HuH-7.5 (cell line): Measurements from ENCODE around the gene EOMES.
"Not testable (repeated sequence)": the region's sequence is repeated elsewhere in the genome, so short reads cannot be mapped to it uniquely, and the experiment has no call there.

ENCODE experiments used
- DNase-seq: peaks from one replicate; pipeline ENCODE4 v3.0.0; 2011; ENCODE audit warnings: low spot score

EOMES gene

GRCh38 chr3:27721717-27722564 lies at the start of gene EOMES:
EOMES (minus strand) TSS chr3:27722323; CDS start chr3:27722294, 29 bp downstream.
- DNase-seq, result peak; percentile 97

DNA sequence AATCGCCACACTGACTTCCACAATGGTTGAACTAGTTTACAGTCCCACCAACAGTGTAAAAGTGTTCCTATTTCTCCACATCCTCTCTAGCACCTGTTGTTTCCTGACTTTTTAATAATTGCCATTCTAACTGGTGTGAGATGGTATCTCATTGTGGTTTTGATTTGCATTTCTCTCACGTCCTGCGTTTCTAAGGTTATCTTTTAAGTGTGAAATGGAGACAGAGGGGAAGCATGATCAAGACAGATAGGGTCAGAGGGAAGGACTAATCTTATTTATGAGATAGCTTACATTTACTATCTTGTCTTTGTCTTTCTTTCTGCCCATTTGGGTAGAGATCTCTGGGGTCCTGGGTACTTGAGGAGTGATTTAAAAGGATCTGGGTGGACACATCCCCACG lies 48.3 kb upstream of the EOMES start:
- DNase-seq, result not testable (repeated sequence)

DNA sequence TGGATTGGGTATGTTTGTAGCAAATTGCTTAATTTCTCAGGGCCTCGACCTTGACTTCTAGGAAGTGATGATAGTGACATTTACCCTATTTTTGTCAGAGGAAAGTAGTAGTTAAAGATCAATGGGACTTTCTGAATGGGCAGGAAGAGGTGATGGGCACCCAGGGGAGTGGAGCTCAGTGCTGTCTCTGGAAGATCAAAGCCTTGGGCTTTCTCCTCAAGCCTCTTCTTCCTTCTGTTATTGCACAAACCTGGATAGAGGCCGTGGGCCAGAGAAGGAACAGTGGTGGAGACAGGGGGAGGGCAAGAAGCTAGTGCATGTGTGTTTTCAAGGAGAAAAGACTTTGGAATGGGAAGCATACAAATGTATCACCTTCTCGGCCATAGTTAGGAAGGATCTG lies 44.9 kb upstream of the EOMES start:
- no peak for DNase-seq

DNA sequence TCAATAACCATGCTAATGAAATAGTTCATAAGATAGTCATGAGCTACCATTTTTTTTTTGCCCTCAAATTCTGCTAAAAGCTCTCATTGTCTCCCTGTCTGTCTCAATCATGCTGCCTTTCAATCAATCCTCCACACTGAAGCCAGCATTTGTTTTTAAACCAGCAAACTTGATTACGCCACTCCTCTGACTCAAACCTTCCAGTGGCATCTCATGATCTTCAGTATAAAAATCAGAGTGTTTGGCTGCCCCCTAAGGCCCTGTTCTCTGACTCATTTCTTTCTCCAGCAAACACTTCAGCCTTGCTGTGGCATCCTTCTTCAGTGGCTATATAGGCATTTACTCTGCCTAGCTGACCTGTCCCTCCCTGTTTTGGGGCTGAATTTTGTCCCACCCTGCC lies 36.0 kb upstream of the EOMES start:
- no peak for DNase-seq

- DNase-seq, result no peak
Measured at GRCh38 chr3:27756877-27757276, 34.8 kb upstream of the EOMES start.

GRCh38 chr3:27752926-27753325 lies 30.8 kb upstream of the EOMES start:
- DNase-seq, result no peak

- no peak for DNase-seq
Measured at GRCh38 chr3:27749643-27750042, 27.5 kb upstream of the EOMES start.

DNA sequence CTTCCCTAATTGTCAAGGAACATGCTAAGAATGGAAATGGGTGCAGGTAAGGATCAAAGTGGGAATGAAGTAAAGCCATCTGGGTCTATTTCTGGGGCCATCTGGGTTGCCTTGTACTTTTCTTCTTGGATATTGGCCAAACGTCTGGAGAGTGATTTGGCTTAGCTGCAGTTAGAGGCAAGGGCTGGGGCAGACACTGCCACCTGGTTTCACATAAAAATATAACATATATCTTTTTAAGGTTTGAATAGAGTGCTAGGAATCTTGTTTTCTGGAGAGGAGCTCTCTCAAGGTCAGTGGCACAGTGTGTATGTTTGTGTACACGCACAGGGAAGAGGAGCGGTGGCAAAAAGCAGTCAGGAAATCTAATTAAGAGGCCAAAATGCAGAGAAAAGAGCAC lies 24.7 kb upstream of the EOMES start:
- no peak for DNase-seq

- DNase-seq, result no peak
Measured at GRCh38 chr3:27740854-27741253, 18.7 kb upstream of the EOMES start.

DNA sequence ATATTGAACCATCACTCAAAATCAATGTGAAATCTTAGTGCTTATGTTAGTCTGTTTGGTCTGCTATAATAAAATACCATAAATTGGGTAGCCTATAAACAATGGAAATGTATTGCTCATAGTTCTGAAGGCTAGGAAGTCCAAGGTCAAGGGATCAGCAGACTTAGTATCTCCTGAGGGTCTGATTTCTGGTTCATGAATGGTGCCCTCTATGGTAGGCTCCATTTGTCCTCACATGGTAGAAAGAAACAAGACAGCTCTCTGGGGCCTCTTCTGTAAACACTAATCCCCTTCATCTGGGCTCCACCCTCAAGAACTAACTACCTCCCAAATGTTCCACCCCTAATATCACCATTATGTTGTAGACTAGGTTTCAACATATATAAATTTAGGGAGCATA lies 15.0 kb upstream of the EOMES start:
- DNase-seq, result no peak

- DNase-seq, result no peak
Measured at GRCh38 chr3:27730774-27731659, 8.9 kb upstream of the EOMES start.

DNA sequence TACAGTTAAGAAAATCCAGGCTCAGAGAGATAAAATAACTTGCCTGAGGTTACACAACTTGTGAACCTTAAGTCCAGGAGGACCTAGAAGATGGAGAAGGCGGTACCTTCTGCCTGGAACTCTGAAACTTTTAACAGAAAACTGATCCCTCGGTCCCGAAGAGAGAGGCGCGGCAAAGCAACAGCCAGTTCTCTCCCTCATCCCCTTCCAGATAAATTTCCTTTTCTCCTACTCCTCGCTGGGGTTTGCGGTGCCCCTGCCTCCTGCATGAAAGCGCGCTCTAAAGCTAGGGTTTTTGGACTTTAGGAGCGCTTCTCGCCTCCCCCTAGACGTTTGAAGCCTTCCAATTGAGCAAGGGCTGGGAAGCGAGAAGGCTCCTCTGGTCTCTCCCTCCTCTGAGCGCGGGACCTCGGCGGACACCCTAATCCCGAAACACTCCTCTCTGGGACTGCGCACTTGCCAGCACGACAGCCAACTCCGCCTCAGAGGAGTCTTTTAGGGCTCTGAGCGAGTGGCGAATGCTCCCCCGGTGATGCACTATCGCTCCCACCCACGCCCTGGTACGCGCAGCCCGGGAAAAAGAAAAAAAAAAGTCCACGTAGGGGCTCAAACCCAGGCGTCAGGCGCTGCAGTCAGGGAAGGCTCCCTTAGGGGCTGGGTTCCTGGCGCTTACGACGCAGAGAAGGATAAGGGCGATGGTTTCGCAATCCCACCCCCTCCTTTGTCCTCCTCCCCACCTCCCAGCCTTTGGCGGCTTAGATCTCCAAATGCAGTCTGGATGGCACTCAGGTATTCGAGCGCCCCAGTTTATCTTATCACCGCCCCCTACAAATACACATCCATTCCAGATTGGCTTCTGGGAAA lies 7.9 kb upstream of the EOMES start:
- DNase-seq, result no peak

DNA sequence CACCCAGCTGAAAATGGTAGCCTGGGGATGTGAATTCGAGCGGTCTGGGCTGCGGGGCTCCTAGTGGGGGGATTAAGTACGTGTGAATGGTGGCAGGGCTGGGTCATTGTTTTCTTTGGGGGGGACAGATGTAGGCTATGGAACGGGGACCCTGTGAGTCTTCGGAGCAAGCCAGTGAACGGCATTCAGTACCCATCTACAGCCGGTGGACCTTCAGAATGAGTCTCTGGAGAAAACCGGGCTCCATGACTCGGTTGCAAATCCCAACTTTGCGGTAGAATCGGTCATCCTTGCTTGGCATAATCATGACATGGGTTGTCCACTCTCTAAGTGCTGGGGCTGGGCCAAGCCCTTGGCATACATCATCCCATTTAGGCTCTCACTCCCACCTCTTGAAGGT lies 7.2 kb upstream of the EOMES start:
- DNase-seq, result no peak

GRCh38 chr3:27728195-27729087 lies 6.3 kb upstream of the EOMES start:
- peak; percentile 81 for DNase-seq

GRCh38 chr3:27726240-27726639 lies 4.1 kb upstream of the EOMES start:
- no peak for DNase-seq

DNA sequence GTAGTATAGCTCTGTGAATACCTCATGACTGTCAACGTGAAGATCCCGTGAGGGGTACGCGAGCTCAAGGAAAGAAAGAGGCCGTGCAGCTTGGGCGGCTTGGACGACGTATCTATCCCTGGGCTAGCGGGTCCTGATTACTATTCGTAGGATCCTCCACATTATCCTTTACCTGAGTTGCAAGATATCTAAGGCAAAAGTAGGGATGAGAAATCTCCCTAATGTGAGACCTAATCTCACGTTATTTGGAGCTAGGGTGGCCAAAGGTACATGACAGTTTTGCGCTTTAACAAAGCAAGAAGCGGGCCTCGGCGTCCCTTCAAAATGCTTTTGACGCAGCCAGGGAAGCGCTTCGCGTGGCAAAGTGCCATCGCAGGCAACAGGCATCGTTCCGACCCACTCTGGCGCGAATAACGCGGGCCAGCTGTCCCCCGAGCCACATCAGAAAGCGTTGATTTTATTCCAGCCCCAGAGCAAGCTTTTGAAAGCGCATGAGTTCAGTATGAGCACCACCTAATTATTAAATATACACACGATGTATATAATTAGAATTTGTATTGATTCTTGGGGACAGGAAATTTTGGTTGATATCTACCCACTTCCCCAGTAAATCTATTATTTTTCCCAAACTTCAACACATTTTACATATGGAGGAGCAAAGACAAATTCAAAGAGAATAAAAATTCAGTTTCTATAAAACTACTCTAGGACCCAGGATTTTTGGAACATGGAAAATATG lies 2.5 kb upstream of the EOMES start:
- DNase-seq, result no peak

GRCh38 chr3:27723815-27724458 lies 1.8 kb upstream of the EOMES start:
- DNase-seq, result no peak

GRCh38 chr3:27723456-27723814 lies 1.3 kb upstream of the EOMES start:
- no peak for DNase-seq

DNA sequence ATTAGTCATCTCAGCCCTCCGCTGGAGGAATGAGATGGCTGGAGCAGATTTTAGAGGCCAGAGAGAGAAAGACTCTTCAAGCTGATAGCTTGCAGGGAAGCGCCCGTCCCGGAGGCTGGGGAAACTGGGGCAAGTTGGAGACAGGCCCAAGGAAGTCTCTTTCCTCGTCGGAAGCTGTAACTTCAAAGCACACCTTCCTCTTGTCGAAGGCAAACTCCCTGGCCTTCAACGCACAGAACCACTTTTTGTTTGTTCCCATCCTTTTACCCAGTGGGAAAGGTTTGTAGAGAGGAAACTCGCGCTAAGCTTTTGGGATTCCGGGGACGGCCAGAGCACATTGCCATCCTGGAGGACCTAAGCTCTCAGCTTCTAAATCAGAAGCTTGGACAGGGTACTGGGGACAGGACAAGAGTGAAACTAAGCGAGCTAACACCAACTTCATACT lies 900 bp upstream of the EOMES start:
- DNase-seq, result peak; percentile 65
